Cardiac muscle cell (in vitro differentiated cells and primary cell): Measurements from ENCODE around the gene UBE2A. TPM values are rescaled to one million over a fixed set of nuclear protein-coding genes. Genes with fewer than 3 reads are reported as not detected.
A peak's percentile ranks its signal among the peaks of the same experiment; 100 is the strongest.

Source experiments
- DNase-seq, 2 donors: peaks; one replicate each; pipeline versions ENCODE4 v3.0.0 to v3.0.0-alpha.2; 2010 to 2017; ENCODE audit warnings: low read depth in 1 of 2, low spot score in 1 of 2
- H3K27ac ChIP-seq: fragments of 200-600 bp; sonication (generic); 2 replicates; pipeline ENCODE4 v1.5.1; 2016
- H3K27me3 ChIP-seq: fragments of 200-600 bp; sonication (generic); 2 replicates; pipeline ENCODE4 v1.6.0; 2016; ENCODE audit warnings: control low read depth
- H3K36me3 ChIP-seq: fragments of 200-600 bp; sonication (generic); 2 replicates; pipeline ENCODE4 v1.5.1; 2016; ENCODE audit warnings: control low read depth
- H3K4me1 ChIP-seq: fragments of 200-600 bp; sonication (generic); 2 replicates; pipeline ENCODE4 v1.8.1; 2017; ENCODE audit warnings: low read depth, mild to moderate bottlenecking, mixed run types
- H3K4me3 ChIP-seq: fragments of 200-600 bp; sonication (generic); 2 replicates; pipeline ENCODE4 v1.5.1; 2016; ENCODE audit warnings: mild to moderate bottlenecking
- H3K9me3 ChIP-seq: fragments of 200-600 bp; sonication (generic); 2 replicates; pipeline ENCODE4 v1.5.1; 2017; ENCODE audit warnings: low read depth, mild to moderate bottlenecking, control low read depth
- polyA plus RNA-seq: library from polyadenylated mRNA; unstranded; fragments of >200 nt; fragmentation: Nextera tagmentation; extraction: Ambion mirVana; gene quantifications from 2 replicates; pipeline ENCODE4 v1.2.1, GENCODE V29; 2016
- total RNA-seq: library from RNA; depleted of rRNA; stranded (reverse); fragments of >200 nt; gene quantifications from 2 replicates; pipeline ENCODE4 v1.2.3, GENCODE V29; 2016
- TF ChIP-seq, protein P1 (sequence below): IDR thresholded peaks from 2 replicates; pipeline ENCODE4 v1.5.1; 2012; ENCODE audit warnings: low read depth, mild to moderate bottlenecking, low read length

The UBE2A gene
- total and polyA plus RNA-seq, 2 experiments from 2014 or later = 41.7 to 106 TPM

DNA sequence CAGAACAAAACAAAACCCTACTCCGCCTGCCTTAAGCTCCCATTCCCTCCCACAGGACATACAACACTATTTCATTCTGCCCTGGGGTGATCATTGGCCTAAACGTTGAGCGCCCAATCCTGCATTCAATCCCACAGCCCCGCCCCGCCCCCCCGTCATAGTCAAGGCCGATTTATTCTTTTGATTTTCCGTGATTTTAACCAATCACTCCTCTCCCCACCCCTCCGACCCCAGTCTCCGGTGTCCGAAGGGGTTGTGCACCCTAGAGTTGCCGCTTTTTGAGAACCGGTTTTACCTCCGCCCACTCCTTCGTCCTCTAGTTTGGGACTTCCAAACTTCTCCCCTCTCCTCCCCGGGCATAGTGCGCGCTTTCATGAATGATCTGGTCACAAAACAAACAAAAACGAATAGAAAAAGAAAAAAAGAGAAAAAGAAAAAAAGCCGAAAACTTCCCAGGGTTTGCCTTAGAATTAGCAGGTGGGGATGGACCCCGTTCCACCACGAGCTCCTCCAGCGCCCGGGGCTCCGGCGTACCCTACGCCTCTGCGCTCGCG is 446 bp upstream of the UBE2A start:
- Histone ChIP-seq H3K36me3 (no peaks in the 10 kb centered on the region), H3K9me3 (no peaks in the 10 kb centered on the region), H3K4me3 (peak overlapping the region; percentile 71), H3K27ac (peak overlapping the region; percentile 95), H3K4me1 (no peaks in the 10 kb centered on the region), H3K27me3 (no peaks in the 10 kb centered on the region)
- TF ChIP-seq, protein P1, sequence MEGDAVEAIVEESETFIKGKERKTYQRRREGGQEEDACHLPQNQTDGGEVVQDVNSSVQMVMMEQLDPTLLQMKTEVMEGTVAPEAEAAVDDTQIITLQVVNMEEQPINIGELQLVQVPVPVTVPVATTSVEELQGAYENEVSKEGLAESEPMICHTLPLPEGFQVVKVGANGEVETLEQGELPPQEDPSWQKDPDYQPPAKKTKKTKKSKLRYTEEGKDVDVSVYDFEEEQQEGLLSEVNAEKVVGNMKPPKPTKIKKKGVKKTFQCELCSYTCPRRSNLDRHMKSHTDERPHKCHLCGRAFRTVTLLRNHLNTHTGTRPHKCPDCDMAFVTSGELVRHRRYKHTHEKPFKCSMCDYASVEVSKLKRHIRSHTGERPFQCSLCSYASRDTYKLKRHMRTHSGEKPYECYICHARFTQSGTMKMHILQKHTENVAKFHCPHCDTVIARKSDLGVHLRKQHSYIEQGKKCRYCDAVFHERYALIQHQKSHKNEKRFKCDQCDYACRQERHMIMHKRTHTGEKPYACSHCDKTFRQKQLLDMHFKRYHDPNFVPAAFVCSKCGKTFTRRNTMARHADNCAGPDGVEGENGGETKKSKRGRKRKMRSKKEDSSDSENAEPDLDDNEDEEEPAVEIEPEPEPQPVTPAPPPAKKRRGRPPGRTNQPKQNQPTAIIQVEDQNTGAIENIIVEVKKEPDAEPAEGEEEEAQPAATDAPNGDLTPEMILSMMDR = no peak
- peak; percentile 45 to 65 for DNase-seq

DNA sequence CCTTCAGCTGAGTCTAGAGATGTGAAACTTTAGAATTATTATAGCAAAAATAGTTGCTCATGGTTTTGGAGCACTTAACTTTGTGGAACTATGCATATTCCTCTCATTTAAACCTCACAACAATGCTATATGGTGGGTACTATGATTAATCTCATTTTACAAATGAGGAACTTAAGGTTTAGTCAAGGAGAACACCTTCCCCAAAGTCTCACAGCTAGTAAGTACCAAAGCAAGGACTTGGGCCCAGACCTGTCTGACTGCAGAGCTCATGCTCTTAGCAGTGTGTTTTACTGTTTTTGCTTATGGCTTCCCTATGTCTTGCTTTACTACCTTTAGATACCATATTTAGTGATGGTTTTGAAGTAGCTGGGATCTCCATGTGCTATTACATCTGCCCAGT is 5.1 kb downstream of the UBE2A start:
- H3K36me3 ChIP-seq = peaks cover 3% of the 10 kb centered on the region
- no peak overlapping the region for H3K27ac ChIP-seq
- DNase-seq = no peak
- H3K9me3 ChIP-seq = no peaks in the 10 kb centered on the region
- no peaks in the 10 kb centered on the region for H3K27me3 ChIP-seq
- no peaks in the 10 kb centered on the region for H3K4me1 ChIP-seq
- no peak overlapping the region for H3K4me3 ChIP-seq
- TF ChIP-seq, protein P1 = no peak

DNA sequence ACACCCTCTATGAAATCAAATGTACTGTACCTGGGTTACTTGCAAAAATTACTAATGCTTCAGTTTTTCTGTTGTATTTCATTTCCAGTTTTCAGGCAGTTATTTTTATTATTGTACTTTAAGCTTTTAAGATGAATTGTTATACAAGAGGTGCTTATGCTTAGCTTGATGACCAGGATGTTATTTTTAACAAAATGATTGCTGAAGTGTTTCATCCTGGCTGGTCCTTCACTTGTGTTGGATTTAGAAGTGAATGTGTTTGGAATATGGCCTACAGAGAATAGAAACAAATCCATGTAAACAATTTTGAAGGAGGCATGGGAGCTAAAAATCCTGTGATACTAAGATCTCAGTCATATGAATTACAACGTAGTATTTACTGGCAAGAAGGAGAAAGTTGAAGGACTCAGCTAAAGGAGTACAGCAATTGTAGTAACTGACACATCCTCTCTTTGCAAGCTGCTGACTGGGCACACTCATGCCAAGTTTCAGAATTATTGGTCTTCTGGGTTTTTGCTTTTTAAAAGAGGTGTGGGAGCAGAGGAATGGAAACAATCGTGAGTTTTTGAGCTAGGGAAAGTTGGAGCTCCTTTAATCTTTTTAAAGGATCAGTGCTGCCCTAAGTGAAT is 9.2 kb downstream of the UBE2A start:
- TF ChIP-seq, protein P1 = no peak
- H3K4me1 ChIP-seq = no peaks in the 10 kb centered on the region
- no peak overlapping the region for H3K27ac ChIP-seq
- no peaks in the 10 kb centered on the region for H3K27me3 ChIP-seq
- no peaks in the 10 kb centered on the region for H3K9me3 ChIP-seq
- no peak for DNase-seq
- no peak overlapping the region for H3K4me3 ChIP-seq
- H3K36me3 ChIP-seq = peaks cover 4% of the 10 kb centered on the region

DNA sequence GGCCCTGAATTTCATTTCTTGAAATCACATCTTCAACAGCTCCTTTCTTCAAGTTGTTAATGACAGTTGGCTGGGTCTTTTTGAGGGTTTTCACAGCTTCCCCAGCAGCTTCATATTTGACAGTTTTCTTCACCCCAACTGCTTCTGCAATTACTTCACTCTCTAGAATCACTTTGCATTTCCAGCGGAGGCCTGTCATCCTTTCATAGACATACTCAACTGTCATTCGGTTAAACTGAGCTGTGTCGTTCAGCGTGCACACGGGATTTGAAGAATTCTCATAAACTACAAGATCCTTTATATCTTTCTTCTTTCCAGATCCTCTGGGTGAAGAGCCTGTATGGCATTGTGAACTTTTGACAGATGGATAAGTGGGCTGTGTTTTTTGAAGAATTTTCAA is 15.4 kb downstream of the UBE2A start:
- TF ChIP-seq, protein P1 = no peak
- Histone ChIP-seq H3K4me3 (no peak overlapping the region), H3K27me3 (no peaks in the 10 kb centered on the region), H3K9me3 (no peaks in the 10 kb centered on the region), H3K36me3 (peaks cover 8% of the 10 kb centered on the region), H3K27ac (no peak overlapping the region), H3K4me1 (no peaks in the 10 kb centered on the region)
- DNase-seq = no peak

DNA sequence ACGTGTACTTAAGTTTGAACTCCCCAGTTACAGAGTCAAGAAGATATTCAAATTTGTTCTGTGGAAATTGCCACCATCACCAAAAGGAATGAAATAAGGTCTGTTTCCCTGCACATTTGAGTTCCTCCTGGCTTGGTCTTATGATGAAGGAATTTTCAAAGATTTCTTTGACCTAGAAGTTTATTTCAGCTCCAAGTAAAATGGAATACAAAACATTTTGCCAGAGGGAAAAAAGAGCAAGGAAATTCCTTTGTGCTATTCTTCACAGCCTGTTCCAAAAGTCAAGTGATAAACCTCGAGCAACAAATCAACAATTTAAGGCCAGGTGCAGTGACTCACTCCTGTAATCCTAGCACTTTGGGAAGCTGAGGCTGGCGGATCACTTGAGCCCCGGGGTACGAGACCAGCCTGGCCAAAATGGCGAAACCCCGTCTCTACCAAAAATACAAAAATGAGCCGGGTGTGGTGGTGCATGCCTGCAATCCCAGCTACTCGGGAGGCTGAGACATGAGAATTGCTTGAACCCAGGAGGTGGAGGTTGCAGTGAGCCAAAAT is 28.4 kb downstream of the UBE2A start:
- DNase-seq = no peak
- no peak overlapping the region for H3K27ac ChIP-seq
- H3K27me3 ChIP-seq = no peaks in the 10 kb centered on the region
- no peaks in the 10 kb centered on the region for H3K9me3 ChIP-seq
- TF ChIP-seq, protein P1 = no peak
- H3K36me3 ChIP-seq = no peaks in the 10 kb centered on the region
- H3K4me1 ChIP-seq = no peaks in the 10 kb centered on the region
- H3K4me3 ChIP-seq = no peak overlapping the region
